ENCODE data around the gene GTF2IRD2. TPM values are rescaled to one million over a fixed set of nuclear protein-coding genes. Genes with fewer than 3 reads are reported as not detected.
"Not testable (repeated sequence)": the region's sequence is repeated elsewhere in the genome, so short reads cannot be mapped to it uniquely, and the experiment has no call there.

GTF2IRD2 gene
- 1.8 and 3.9 TPM in 2 replicates for total RNA-seq

DNA sequence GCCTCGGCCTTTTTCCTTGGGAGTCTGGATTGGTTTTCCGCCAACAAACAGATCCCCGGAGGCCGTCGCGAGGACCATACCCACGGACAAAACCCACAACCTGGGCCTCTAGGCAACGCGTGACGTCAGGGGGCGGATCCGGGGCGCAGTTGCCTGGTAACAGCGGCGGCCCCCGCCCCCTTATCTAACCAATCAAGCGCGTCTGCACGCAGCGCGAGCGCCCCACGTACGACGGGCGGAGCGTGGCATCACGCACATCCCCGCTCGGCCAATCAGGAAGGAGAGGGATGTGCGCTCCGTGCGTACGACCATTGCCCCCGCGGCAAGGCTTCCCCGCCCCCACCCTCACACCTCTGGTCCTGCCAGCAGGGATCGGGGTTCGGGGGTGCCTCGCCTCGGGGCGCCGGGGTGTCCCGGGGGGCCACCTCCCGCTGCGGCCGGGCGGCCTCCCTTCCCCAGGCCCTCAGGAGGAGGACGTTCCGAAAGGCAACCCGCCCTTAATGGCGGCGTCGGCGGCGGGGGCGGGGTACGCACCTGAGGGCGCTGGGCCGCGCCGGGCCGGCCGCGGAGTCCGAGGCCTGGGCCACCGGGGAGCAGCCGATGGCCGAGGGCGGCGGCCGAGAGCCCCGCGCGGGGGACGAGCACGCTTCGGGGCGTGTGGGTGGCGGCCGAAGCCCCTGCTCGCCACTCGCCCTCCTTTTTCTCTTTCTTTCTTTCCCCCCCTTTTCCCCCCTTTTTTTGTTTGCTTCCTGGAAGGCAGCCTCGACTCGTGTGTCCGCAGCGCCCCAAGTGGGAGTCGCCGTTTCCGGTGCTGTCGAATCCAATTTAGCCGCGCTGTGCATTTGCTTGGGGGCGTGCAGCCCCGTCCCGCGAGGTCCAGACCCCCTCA lies at the start of gene GTF2IRD2:
TSS of gene GTF2IRD2 (minus strand) at position 773 of the 889 bp plus-strand sequence. CDS start 15,227 bp downstream, outside the sequence.
- not testable (repeated sequence) for DNase-seq (ENCODE audit: extremely low read depth, low read depth, low spot score)

DNA sequence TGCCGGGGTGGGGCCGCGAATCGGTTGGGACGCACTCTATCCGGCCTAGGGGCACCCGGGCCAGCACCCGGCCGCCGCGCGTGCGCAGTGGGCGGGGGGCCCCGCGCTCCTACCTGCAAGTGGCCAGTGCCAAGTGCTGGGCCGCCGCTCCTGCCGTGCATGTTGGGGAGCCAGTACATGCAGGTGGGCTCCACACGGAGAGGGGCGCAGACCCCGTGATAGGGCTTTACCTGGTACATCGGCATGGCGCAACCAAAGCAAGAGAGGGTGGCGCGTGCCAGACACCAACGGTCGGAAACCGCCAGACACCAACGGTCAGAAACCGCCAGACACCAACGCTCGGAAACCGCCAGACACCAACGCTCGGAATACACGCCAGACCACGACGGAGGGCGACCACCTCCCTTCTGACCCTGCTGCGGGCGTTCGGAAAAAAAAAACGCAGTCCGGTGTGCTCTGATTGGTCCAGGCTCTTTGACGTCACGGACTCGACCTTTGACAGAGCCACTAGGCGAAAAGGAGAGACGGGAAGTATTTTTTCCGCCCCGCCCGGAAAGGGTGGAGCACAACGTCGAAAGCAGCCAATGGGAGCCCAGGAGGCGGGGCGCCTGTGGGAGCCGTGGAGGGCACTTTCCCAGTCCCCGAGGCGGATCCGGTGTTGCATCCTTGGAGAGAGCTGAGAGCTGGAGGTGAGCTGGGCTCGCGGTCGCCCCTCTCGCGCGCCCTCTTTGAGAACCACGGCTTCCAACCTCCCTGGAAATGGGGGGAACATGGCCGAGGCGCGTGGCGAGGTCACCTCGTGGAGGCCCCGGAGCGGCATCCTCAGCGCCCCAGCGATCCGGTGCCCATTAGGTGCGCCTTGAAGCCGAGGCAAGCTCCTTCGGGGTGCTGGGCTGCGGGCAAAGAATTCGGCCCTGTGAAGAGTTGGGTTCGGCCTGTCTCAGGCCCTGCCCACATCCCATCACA lies 39.0 kb upstream of the GTF2IRD2 start:
- DNase-seq (ENCODE audit: extremely low read depth, low read depth, low spot score), result peak; percentile 3

DNA sequence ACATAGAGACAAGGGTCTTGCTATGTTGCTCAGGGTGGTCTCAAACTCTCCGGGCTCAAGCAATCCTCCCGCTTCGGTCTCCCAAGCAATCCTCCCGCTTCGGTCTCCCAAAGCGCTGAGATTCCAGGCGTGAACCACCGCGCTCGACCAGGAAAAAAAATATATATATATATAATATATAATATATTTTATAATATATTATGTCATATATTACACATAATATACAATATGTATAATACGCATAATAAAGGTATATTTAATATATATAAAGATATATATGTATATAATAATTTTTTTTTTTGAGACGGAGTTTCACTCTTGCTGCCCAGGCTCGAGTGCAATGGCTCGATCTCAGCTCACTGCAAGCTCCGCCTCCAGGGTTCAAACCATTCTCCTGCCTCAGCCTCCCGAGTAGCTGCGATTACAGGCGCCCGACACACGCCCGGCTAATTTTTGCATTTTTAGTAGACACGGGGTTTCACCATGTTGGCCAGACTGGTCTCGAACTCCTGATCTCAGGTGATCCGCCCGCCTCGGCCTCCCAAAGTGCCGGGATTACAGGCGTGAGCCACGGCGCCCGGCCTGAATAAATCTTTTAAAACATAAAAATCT lies 38.2 kb upstream of the GTF2IRD2 start:
- not testable (repeated sequence) for DNase-seq (ENCODE audit: extremely low read depth, low read depth, low spot score)

DNA sequence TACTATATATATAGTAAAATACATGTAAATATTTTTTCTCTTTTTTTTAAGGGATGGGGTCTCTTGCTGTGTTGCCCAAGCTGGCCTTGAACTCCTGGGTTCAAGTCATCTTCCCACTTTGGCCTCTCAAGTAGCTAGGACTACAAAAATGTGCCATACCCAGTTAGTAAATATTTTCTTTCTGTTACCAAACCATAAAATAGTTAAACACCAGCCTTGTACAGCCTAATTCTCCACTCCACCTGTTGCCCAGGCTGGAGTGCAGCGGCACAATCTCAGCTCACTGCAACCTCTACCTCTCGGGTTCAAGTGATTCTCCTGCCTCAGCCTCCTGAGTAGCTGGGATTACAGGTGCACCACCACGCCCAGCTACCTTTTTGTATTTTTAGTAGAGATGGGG lies 33.9 kb upstream of the GTF2IRD2 start:
- DNase-seq (ENCODE audit: extremely low read depth, low read depth, low spot score), result not testable (repeated sequence)

DNA sequence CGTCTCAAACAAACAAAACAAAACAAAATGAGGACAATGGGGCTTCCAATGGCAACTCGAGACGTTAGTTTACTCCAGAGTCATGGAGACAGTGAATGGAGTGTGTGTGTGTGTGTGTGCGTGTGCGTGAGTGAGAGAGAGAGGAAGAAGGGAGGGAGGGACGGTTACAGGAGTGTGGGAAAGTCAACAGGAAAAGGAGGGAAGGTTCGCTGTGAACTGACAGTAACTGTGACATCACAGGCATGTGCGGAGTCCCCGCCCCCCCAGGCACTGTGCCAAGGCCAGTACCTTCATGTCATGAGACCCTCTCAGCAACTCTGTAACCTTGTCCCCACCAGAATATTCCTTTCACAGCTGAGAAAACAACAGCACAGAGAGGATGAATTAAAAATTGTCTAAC lies 30.7 kb upstream of the GTF2IRD2 start:
- DNase-seq (ENCODE audit: extremely low read depth, low read depth, low spot score), result not testable (repeated sequence)

- not testable (repeated sequence) for DNase-seq (ENCODE audit: extremely low read depth, low read depth, low spot score)
Measured at GRCh38 chr7:74874748-74875512, 23.5 kb upstream of the GTF2IRD2 start.

DNA sequence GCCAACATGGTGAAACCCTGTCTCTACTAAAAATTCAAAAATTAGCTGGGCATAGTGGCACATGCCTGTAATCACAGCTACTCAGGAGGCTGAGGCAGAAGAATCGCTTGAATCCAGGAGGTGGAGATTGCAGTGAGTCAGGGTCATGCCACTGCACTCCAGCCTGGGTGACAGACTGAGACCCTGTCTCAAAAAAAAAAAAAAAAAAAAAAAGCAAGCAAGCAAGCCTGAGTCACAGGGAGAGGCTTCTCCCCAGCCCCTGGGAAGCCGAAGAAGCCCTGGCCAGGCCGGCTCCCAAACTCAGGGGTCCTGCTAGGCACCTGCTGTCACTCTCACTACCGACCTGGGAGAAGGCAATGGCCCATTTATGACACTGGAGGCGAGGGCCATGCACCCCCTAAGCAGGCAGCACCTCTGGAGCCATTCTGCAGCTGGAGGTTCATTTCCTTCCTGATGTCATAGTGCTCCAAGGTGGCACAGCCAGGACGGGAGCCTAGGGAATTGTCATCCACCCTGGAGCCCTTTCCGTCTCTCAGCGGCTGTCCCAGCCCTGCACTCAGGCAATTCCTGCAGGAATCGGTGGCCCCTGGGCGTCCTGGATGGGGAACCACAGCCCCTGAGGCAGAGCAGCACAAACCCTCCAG lies 22.8 kb upstream of the GTF2IRD2 start:
- DNase-seq (ENCODE audit: extremely low read depth, low read depth, low spot score), result not testable (repeated sequence)

DNA sequence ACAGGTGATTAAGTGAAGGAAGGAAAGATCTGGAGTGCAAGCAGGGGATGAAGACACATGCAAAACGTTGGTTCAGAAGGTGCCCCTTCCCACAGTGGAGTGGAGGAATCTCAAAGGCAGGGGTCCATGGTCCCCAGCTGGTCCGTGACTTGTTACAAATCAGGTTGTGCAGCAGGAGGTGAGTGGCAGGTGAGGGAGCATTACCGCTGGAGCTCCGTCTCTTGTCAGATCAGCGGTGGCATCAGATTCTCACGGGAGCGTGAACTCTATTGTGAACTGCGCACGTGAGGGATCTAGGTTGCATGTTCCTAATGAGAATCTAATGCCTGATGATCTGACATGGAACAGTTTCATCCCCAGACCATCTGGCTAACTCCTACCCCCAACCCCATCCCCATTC lies 21.1 kb upstream of the GTF2IRD2 start:
- not testable (repeated sequence) for DNase-seq (ENCODE audit: extremely low read depth, low read depth, low spot score)

GRCh38 chr7:74865777-74866176 lies 14.4 kb upstream of the GTF2IRD2 start:
- DNase-seq (ENCODE audit: extremely low read depth, low read depth, low spot score), result not testable (repeated sequence)

DNA sequence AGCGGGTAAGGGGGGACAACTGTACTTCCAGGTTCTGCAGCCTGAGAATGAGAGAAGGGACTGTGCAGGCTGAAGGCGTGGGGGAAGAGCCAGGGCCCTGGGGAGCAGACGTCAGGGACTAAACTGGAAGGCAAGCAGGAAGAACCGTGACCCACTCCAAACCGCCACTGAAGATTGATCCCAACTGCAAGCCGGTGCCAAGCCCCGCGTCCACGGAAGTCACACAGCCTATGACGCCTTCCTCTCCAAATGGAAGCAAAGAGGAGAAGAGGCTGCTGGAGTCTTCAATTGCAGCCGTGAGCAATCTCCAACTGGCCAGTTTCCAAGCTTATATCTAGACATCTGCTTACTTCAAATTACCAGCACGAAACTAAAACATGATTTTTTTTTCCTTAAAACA lies 1.6 kb downstream of the GTF2IRD2 start:
- not testable (repeated sequence) for DNase-seq (ENCODE audit: extremely low read depth, low read depth, low spot score)

GRCh38 chr7:74830411-74830810 lies 21.0 kb downstream of the GTF2IRD2 start:
- DNase-seq (ENCODE audit: extremely low read depth, low read depth, low spot score), result not testable (repeated sequence)

GRCh38 chr7:74829959-74830358 lies 21.4 kb downstream of the GTF2IRD2 start:
- not testable (repeated sequence) for DNase-seq (ENCODE audit: extremely low read depth, low read depth, low spot score)

- DNase-seq (ENCODE audit: extremely low read depth, low read depth, low spot score), result not testable (repeated sequence)
Measured at GRCh38 chr7:74821259-74821658, 30.1 kb downstream of the GTF2IRD2 start.

DNA sequence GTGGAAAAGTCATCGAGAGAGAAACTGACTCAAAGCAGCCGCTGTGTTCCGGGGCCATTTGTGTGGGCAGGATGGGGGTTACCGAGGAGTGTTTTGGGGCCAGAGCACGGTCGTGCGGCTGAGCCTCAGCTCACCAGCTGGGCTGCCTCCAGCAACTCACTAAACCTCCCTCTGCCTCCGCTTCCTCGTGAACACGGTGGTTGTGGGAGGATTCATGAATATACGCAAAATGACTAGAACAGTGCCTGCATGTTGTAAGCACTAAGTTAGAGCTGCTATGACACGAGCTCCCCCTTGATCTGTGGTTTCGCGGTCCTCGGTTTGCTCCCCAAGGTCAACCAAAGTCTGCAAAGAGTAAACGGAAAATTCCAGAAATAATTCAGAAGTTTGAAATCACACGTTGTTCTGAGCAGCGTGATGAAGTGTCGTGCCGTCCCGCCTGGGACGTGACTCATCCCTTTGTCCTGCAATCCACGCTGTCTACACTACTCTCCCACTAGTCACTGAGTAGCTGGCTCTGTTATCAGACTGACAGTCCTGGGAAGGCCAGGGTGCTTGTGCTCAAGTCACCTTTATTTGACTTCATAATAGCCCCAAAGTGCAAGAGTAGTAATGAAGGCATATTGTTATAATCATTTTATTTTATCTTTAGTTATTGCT lies 31.1 kb downstream of the GTF2IRD2 start:
- DNase-seq (ENCODE audit: extremely low read depth, low read depth, low spot score), result not testable (repeated sequence)

DNA sequence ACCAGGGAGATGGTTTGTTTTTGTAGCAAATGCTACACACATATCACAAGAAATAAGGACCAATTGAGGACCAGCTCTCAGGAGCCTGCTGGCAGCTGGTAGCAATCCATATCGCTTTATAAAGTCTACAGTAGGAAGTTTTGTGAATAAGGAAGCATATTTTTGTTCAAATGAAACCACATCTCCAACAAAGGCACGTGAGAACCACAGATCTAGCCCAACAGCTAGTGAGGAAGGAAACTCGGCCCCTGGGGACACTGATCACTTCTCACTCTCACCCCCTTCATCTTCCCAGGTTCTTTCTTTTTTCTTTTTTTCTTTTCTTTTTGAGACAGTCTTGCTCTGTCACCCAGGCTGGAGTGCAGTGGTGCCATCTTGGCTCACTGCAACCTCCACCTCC lies 35.5 kb downstream of the GTF2IRD2 start:
- not testable (repeated sequence) for DNase-seq (ENCODE audit: extremely low read depth, low read depth, low spot score)

DNA sequence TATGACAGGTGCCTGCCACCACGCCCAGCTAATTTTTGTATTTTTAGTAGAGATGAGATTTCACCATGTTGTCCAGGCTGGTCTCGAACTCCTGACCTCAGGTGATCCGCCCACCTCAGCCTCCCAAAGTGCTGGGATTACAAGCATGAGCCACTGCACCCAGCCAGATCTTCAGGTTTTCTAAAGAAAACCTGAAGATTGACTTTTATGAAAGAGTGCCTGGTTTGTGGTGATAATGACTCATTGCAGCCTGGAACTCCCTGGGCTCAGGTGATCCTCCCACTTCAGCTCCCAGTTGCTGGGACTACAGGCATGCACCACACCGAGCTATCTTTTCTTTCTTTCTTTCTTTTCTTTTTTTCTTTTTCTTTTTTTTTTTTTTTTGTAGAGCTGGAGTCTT lies 52.8 kb downstream of the GTF2IRD2 start:
- DNase-seq (ENCODE audit: extremely low read depth, low read depth, low spot score), result not testable (repeated sequence)

GRCh38 chr7:74797848-74798622 lies 53.4 kb downstream of the GTF2IRD2 start:
- not testable (repeated sequence) for DNase-seq (ENCODE audit: extremely low read depth, low read depth, low spot score)

- not testable (repeated sequence) for DNase-seq (ENCODE audit: extremely low read depth, low read depth, low spot score)
Measured at GRCh38 chr7:74789200-74789736, 62.1 kb downstream of the GTF2IRD2 start.

Measured in glomerular endothelial cell (primary cell).